Endothelial cell of umbilical vein (primary cell): ENCODE results near the gene IDI1. TPM values are rescaled to one million over a fixed set of nuclear protein-coding genes. Genes with fewer than 3 reads are reported as not detected.

ENCODE experiments used
- BruUV-seq: library from RNA; stranded (reverse); fragments of 400-500 nt; replicated peaks from 2 replicates; lab custom pipeline; 2021; lab: Mats Ljungman, UMichigan
- CTCF ChIA-PET: fragments of 300-600, 350-600 bp; sonication (Branson Sonifier 250); formaldehyde crosslinking; loops from one replicate; lab custom pipeline; 2021; ENCODE audit warnings: antibody characterized with exemption, inconsistent platforms; lab: Charles Lee
- POLR2A ChIA-PET: fragments of 300-600, 350-600 bp; sonication (Branson Sonifier 250); formaldehyde crosslinking; loops from one replicate; lab custom pipeline; 2021; ENCODE audit warnings: antibody characterized with exemption, inconsistent platforms; lab: Charles Lee
- DNase-seq: peaks from one replicate; pipeline ENCODE4 v3.0.0-alpha.2; 2011; ENCODE audit warnings: low read depth, low spot score
- FAIRE-seq: peaks from 2 replicates; lab custom pipeline; 2011; peaks lifted over from hg19 to GRCh38; lab: Jason Lieb, UNC
- H2AFZ ChIP-seq: 2 replicates; pipeline ENCODE4 v1.6.0; 2012; ENCODE audit warnings: low read depth, low read length, control low read depth, inconsistent platforms
- H3K27ac ChIP-seq: 2 replicates; pipeline ENCODE4 v1.5.1; 2011; ENCODE audit warnings: low read depth, mild to moderate bottlenecking, control low read depth, low read length, moderate library complexity; ENCODE audit not compliant: insufficient read depth
- H3K27me3 ChIP-seq, 2 experiments: 2 replicates each; pipeline versions ENCODE4 v1.6.0 to v1.6.1; 2011; ENCODE audit warnings: low read length in 2 of 2, mixed read lengths in 1 of 2; ENCODE audit not compliant: control insufficient read depth in 2 of 2, insufficient read depth in 2 of 2
- H3K36me3 ChIP-seq, 2 experiments: 2 replicates in 1 of 2; 3 replicates in 1 of 2; pipeline ENCODE4 v1.5.1; 2011; ENCODE audit warnings: low read length in 2 of 2, mild to moderate bottlenecking in 1 of 2, moderate library complexity in 1 of 2; ENCODE audit not compliant: control insufficient read depth in 2 of 2, insufficient read depth in 2 of 2; ENCODE audit errors: extremely low read depth in 1 of 2
- H3K4me1 ChIP-seq: 3 replicates; pipeline ENCODE4 v1.5.1; 2011; ENCODE audit warnings: mild to moderate bottlenecking, low read length; ENCODE audit not compliant: control insufficient read depth, insufficient read depth; ENCODE audit errors: extremely low read depth
- H3K4me2 ChIP-seq: 2 replicates; pipeline ENCODE4 v1.6.1; 2011; ENCODE audit warnings: low read length, control low read depth, mixed read lengths; ENCODE audit not compliant: insufficient read depth
- H3K4me3 ChIP-seq, 3 experiments: fragments of 200-600 bp in 1 of 3; sonication (generic), shearing (Covaris generic) in 1 of 3; replicated peaks in 1 of 3; 2 replicates each; pipeline ENCODE4 v1.5.1; 2011 to 2016; ENCODE audit warnings: control low read depth in 3 of 3, low read length in 3 of 3, mild to moderate bottlenecking in 2 of 3, inconsistent platforms in 1 of 3, low read depth in 1 of 3, moderate library complexity in 1 of 3; ENCODE audit not compliant: insufficient read depth in 1 of 3
- H3K79me2 ChIP-seq: 2 replicates; pipeline ENCODE4 v1.6.0; 2012; ENCODE audit warnings: low read length, inconsistent platforms; ENCODE audit not compliant: control insufficient read depth, insufficient read depth
- H3K9ac ChIP-seq: replicated peaks from 2 replicates; pipeline ENCODE3; 2011; ENCODE audit warnings: low read length, control low read depth; ENCODE audit not compliant: insufficient read depth; ENCODE audit errors: extremely low read depth
- H3K9me1 ChIP-seq: replicated peaks from 3 replicates; pipeline ENCODE4 v1.6.0; 2011; ENCODE audit warnings: mild to moderate bottlenecking, low read length; ENCODE audit not compliant: control insufficient read depth, insufficient read depth; ENCODE audit errors: extremely low read depth
- H3K9me3 ChIP-seq: replicated peaks from 2 replicates; pipeline ENCODE4 v1.5.1; 2012; ENCODE audit warnings: low read length, inconsistent platforms; ENCODE audit not compliant: control insufficient read depth, insufficient read depth
- H4K20me1 ChIP-seq: replicated peaks from 2 replicates; pipeline ENCODE3; 2011; ENCODE audit warnings: mild to moderate bottlenecking, low read length; ENCODE audit not compliant: control insufficient read depth, insufficient read depth; ENCODE audit errors: extremely low read depth
- EZH2 ChIP-seq: IDR thresholded peaks from 2 replicates; pipeline ENCODE4 v1.6.1; 2012; ENCODE audit warnings: borderline replicate concordance, low read depth, mild to moderate bottlenecking, moderate library complexity, low read length, inconsistent platforms; ENCODE audit not compliant: severe bottlenecking
- FOS ChIP-seq: IDR thresholded peaks from 2 replicates; pipeline ENCODE4 v1.6.1; 2011; ENCODE audit warnings: mild to moderate bottlenecking, low read length, moderate library complexity, borderline replicate concordance; ENCODE audit not compliant: insufficient read depth
- GATA2 ChIP-seq: IDR thresholded peaks from 2 replicates; pipeline ENCODE4 v1.7.0; 2011; ENCODE audit warnings: low read depth, mild to moderate bottlenecking, moderate library complexity, mixed read lengths, low read length; ENCODE audit not compliant: insufficient read length, insufficient read depth
- JUN ChIP-seq: IDR thresholded peaks from 2 replicates; pipeline ENCODE4 v1.6.1; 2011; ENCODE audit warnings: borderline replicate concordance, low read depth; ENCODE audit not compliant: insufficient read length, insufficient read depth
- MAX ChIP-seq: IDR thresholded peaks from 2 replicates; pipeline ENCODE4 v1.6.1; 2011; ENCODE audit not compliant: insufficient read depth, insufficient read length
- MYC ChIP-seq: IDR thresholded peaks from one replicate; pipeline ENCODE4 v1.6.1; 2011; ENCODE audit warnings: mild to moderate bottlenecking, low read depth, low read length
- POLR2A ChIP-seq: IDR thresholded peaks from 2 replicates; pipeline ENCODE4 v1.6.1; 2012; ENCODE audit warnings: low read depth, mild to moderate bottlenecking, control low read depth, low read length
- POLR2AphosphoS5 ChIP-seq: IDR thresholded peaks from 2 replicates; pipeline ENCODE4 v1.6.1; 2012; ENCODE audit warnings: low read depth, mild to moderate bottlenecking, control low read depth, low read length, moderate library complexity; ENCODE audit not compliant: insufficient read depth
- dilution Hi-C: fragments of 300-500 bp; cut with MboI; formaldehyde crosslinking; loops from one replicate; pipeline ENCODE4 v1.15.0; 2019; ENCODE audit warnings: low sequenced_read_pairs; ENCODE audit not compliant: extremely low pct_ligation_motif_present
- intact Hi-C: fragments of 100-400 bp; cut with micrococcal nuclease; formaldehyde crosslinking; loops from one replicate; pipeline ENCODE4 v1.10.0; 2022
- polyA plus RNA-seq, 4 experiments: library from polyadenylated mRNA; depleted of rRNA in 3 of 4; stranded (reverse) in 3 of 4; unstranded in 1 of 4; fragments of >200 nt; gene quantifications; 2 replicates each; pipeline versions ENCODE4 v1.2.1 to v1.2.3, GENCODE V29; 2011 to 2012; ENCODE audit warnings: missing spikeins in 1 of 4
- total RNA-seq: library from RNA; stranded (reverse); gene quantifications from 2 replicates; pipeline ENCODE4 v1.2.3, GENCODE V29; 2021
- TF ChIP-seq, protein P1 (sequence below), 2 donors: IDR thresholded peaks; 1 replicate in 1 of 2; 2 replicates in 1 of 2; pipeline ENCODE4 v1.5.1; 2011; ENCODE audit warnings: low read length in 2 of 2, mild to moderate bottlenecking in 2 of 2, moderate library complexity in 2 of 2, control low read depth in 1 of 2, inconsistent platforms in 1 of 2, low read depth in 1 of 2; ENCODE audit not compliant: insufficient read depth in 1 of 2; ENCODE audit errors: extremely low read depth in 1 of 2

The IDI1 gene
- total and polyA plus RNA-seq, 2 donors (not counting 3 experiments of a cell fraction or from before 2014, with no cell fraction given), result 42.2 to 63.0 TPM

GRCh38 chr10:1074052-1074747, 25.3 kb upstream of the IDI1 start:
- FAIRE-seq (no peak), DNase-seq (no peak)
- Histone ChIP-seq H3K9me3 (no peaks in the 10 kb centered on the region), H3K27me3 (no peaks in the 10 kb centered on the region), H3K9ac (no peak overlapping the region), H2AFZ (no peak overlapping the region), H3K9me1 (no peaks in the 10 kb centered on the region), H4K20me1 (no peaks in the 10 kb centered on the region), H3K4me2 (no peak overlapping the region), H3K79me2 (peaks cover 17% of the 10 kb centered on the region), H3K4me1 (no peaks in the 10 kb centered on the region), H3K27ac (no peak overlapping the region), H3K36me3 (peaks cover 5% of the 10 kb centered on the region in 2 experiments), H3K4me3 (no peak overlapping the region)
- dilution Hi-C loops (no loop called here), intact Hi-C loops (loop anchor here (2.0 kb wide), 1 partner anchor 25 kb away; the partner anchor contains the start of gene IDI1)
- BruUV-seq, result no TSS peak
- POLR2A ChIA-PET, result no interaction called here
- TF ChIP-seq, protein P1, sequence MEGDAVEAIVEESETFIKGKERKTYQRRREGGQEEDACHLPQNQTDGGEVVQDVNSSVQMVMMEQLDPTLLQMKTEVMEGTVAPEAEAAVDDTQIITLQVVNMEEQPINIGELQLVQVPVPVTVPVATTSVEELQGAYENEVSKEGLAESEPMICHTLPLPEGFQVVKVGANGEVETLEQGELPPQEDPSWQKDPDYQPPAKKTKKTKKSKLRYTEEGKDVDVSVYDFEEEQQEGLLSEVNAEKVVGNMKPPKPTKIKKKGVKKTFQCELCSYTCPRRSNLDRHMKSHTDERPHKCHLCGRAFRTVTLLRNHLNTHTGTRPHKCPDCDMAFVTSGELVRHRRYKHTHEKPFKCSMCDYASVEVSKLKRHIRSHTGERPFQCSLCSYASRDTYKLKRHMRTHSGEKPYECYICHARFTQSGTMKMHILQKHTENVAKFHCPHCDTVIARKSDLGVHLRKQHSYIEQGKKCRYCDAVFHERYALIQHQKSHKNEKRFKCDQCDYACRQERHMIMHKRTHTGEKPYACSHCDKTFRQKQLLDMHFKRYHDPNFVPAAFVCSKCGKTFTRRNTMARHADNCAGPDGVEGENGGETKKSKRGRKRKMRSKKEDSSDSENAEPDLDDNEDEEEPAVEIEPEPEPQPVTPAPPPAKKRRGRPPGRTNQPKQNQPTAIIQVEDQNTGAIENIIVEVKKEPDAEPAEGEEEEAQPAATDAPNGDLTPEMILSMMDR (IDR thresholded peaks at IDR 0.05; ENCODE audit: extremely low read depth in 1 of 2, insufficient read depth in 1 of 2, low read depth in 1 of 2, low read length in 2 of 2), result peak; percentile 14 to 25
- TF ChIP-seq MAX, result no peak
- CTCF ChIA-PET, result interaction anchor here (0.7 to 3.2 kb wide), 5 partner anchors 9 to 31 kb away, joined by 3 to 12 read pairs (median 5); partner anchors contain the start of genes IDI1 and WDR37

GRCh38 chr10:1070919-1071318, 22.0 kb upstream of the IDI1 start:
- BruUV-seq, result no TSS peak
- H4K20me1 ChIP-seq, result no peaks in the 10 kb centered on the region
- peaks cover 40% of the 10 kb centered on the region for H3K79me2 ChIP-seq
- POLR2A ChIA-PET, result no interaction called here
- H3K4me1 ChIP-seq, result no peaks in the 10 kb centered on the region
- H3K9ac ChIP-seq, result no peak overlapping the region
- no peak for FAIRE-seq
- no peak overlapping the region for H2AFZ ChIP-seq
- H3K36me3 ChIP-seq, result peaks cover 2 to 5% of the 10 kb centered on the region in 2 experiments
- no peaks in the 10 kb centered on the region for H3K9me1 ChIP-seq
- H3K9me3 ChIP-seq, result no peaks in the 10 kb centered on the region
- no peak overlapping the region for H3K27ac ChIP-seq
- no peak overlapping the region for H3K4me2 ChIP-seq
- intact Hi-C loops, result no loop called here
- H3K4me3 ChIP-seq, result no peak overlapping the region
- CTCF ChIA-PET, result no interaction called here
- dilution Hi-C loops, result no loop called here
- DNase-seq, result no peak
- TF ChIP-seq GATA2, result no peak
- TF ChIP-seq EZH2, result no peak
- no peak for TF ChIP-seq JUN
- TF ChIP-seq, protein P1 (IDR thresholded peaks at IDR 0.05; ENCODE audit: extremely low read depth in 1 of 2, insufficient read depth in 1 of 2, low read depth in 1 of 2, low read length in 2 of 2), result no peak
- TF ChIP-seq POLR2A, result no peak
- TF ChIP-seq POLR2AphosphoS5, result no peak
- TF ChIP-seq MAX, result no peak
- no peak for TF ChIP-seq MYC
- no peak for TF ChIP-seq FOS
- H3K27me3 ChIP-seq, result no peaks in the 10 kb centered on the region
